Limb (tissue), 2 donors: ENCODE measurements around the gene PTPN13.
"Not testable (repeated sequence)": the region's sequence is repeated elsewhere in the genome, so short reads cannot be mapped to it uniquely, and the experiment has no call there.

Experiments used
- DNase-seq, 2 donors: peaks; one replicate each; pipeline ENCODE4 v3.0.0-alpha.2; 2016; ENCODE audit errors: extremely low spot score in 2 of 2

PTPN13 gene

DNA sequence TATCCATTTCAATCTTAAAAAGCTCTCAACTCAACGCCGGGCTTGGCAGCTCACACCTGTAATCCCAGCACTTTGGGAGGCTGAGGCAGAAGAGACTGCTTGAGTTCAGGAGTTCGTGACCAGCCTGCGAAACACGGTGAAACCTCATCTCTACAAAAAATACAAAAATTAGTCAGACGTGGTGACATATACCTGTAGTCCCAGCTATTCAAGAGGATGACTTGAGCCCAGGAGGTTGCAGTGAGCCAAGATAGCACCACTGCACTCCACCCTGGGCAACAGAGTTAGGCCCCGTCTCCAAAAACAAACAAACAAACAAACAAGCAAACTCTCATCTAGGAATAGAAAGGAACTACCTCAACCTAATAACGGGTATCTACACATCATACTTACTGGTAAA lies 50.8 kb downstream of the PTPN13 start:
- DNase-seq: no peak

DNA sequence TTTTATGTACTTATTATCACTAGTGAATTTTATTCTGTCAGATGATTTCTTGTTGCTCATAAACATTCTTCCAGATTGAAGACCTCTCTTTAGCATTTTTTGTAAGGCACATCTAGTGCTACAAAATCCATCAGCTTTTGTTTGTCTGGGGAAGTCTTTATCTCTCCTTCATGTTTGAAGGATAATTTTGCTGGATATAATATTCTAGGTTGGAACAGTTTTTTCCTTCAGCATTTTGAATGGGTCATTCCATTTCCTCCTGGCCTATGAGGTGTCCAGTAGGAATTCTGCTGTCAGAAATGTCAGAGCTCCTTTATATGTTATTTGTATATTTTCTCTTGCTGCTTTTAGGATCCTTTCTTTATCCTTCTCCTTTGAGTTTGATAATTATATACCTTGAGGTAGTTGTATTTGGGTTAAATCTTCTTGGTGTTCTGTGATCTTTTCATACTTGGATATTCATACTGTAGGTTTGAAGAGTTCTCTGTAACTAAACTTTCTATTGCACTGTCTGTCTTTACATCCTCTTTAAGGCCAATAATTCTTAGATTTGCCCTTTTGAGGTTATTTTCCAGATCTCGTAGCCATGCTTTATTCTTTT lies 58.3 kb downstream of the PTPN13 start:
- DNase-seq: no peak

GRCh38 chr4:86653237-86653865 lies 59.2 kb downstream of the PTPN13 start:
- no peak for DNase-seq

DNA sequence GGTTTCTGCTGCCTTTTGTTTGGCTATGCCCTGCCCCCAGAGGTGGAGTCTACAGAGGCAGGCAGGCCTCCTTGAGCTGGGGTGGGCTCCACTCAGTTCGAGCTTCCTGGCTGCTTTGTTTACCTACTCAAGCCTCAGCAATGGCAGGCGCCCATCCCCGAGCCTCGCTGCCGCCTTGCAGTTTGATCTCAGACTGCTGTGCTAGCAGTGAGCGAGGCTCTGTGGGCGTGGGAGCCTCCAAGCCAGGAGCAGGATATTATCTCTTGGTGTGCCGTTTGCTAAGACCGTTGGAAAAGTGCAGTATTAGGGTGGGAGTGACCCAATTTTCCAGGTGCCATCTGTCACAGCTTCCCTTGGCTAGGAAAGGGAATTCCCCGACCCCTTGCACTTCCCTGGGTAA lies 62.7 kb downstream of the PTPN13 start:
- not testable (repeated sequence) for DNase-seq

DNA sequence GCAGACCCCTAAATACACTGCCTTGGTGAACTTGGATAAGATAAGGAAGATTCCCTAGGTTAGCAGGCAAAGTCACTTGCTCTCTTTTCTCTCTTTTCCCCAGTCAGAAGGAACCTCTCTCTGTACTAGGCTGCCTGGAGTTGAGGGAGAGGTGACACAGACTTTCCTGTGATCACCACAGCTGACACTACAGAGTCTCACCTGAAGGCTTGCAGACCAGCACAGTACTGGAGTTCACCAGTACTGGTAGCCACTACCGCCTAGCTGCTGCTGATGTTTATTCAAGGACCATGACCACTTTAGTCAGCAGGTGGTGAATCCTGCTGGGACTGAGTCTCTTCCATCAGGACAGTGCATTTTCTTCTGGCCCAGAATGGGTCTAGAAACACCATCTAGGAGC lies 63.3 kb downstream of the PTPN13 start:
- no peak for DNase-seq

GRCh38 chr4:86657910-86658309 lies 63.8 kb downstream of the PTPN13 start:
- DNase-seq: no peak

DNA sequence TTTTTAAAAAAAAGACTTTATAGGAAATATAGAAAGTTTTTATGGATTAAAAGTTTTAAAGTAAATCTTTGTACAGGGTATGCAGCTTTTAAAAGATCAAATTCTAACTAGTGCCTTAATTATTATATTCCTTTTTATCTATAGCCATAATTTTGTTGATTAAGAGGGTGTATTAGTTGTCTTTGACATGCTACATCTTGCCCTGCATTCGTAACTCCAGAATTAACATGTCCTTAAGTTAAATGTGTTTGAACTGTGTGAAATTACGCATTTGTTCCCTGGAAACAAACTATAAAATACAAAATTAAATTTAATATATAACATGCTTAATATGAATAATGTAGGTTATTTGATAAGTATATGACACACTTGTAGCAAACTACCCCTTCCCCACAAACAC lies 66.3 kb downstream of the PTPN13 start:
- no peak for DNase-seq

DNA sequence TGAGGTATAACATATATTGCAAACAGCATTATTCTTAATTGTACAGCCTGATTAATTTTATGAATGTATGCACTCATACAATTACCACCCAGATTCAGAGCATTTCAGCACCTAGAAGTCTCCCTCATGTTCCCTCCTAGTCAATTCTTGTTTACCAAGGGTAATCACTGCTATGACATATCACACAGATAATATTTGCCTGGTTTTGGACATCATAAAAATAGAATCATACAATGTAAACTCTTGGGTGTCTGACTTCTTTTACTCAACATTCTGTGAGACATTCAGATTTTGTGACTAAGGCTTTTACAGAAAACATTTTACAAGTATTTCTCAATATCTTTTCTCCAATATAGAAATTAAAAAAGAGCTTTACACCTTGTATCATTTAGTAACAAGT lies 66.9 kb downstream of the PTPN13 start:
- DNase-seq: no peak

DNA sequence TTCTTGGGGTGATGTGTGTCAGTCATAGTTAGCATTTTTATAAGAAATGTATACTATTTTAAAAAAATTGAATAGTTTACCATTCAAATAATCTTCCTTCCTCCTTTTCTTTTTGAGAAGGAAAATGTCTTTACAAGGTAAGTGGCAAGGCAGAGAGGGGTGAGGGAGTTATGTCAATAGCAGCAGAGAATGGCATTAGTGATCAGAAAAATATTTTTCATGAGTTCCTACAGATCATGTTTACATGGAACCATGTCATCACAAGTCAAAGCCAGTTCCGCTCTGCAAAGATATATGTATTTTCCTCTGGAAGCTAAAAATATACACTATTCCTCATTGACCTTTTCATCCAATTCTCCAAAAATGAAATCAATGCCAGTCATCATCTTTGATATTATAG lies 67.3 kb downstream of the PTPN13 start:
- no peak for DNase-seq

- no peak for DNase-seq
These were observed 70.8 kb downstream of the PTPN13 start for GRCh38 chr4:86664959-86665358.

GRCh38 chr4:86670298-86670697 lies 76.2 kb downstream of the PTPN13 start:
- DNase-seq: no peak

- DNase-seq: no peak
These were observed 76.6 kb downstream of the PTPN13 start for GRCh38 chr4:86670756-86671155.

DNA sequence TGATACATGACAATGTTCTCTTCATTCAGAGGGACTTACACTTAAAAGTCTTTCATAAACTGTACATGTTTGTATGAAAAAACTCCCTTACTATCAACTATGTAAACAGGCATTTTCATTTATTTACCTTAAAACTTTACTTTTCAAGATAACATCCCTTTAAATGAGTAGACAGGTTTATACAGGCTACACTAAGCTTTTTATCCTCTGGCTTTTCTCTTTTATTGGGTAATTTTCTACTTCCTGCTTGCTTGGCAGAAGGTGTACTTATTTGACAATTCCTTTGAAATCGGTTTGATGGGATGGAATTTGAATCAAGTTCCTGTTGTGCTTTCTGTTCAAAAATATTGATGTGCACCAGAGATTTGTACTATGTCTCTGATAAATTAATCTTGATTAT lies 81.4 kb downstream of the PTPN13 start:
- no peak for DNase-seq

DNA sequence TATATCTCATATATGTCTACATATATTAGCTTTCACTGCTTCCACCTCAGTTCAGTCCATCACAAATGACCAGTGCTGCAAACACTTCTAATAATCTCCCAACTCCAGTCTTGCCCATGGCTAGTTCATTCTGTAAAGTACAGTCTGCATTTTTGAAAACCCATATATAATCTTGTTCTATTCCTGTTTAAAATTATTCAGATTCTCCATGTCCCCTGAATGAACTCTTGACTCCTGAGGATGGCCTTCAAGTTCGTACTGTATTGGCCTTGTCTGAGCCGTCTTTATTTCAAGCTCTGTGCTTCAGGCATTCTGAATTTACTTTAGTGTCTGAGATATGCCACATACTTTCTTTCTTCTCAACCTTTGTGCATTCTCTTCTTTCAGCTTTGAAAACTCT lies 84.7 kb downstream of the PTPN13 start:
- DNase-seq: no peak

DNA sequence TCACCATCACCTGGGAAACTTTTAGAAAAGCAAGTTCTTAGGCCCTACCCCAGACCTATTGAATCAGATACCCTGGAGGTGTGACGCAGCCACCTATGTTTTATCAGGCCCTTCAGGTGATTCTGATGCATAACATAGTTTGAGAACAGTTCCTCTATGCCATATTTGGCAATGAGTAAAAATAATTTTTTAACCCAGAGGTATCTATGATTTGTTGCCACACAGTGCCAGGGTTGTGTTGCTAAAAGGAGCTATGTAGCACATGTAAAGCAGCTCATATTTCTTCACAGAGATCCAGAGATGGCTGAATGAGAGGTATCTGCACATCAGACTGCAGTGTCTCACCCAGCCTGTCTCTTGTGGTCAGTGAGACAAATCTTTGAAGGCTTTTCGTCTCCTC lies 85.3 kb downstream of the PTPN13 start:
- DNase-seq: no peak

GRCh38 chr4:86683167-86683566 lies 89.1 kb downstream of the PTPN13 start:
- no peak for DNase-seq

- DNase-seq: no peak
These were observed 89.9 kb downstream of the PTPN13 start for GRCh38 chr4:86683983-86684382.

DNA sequence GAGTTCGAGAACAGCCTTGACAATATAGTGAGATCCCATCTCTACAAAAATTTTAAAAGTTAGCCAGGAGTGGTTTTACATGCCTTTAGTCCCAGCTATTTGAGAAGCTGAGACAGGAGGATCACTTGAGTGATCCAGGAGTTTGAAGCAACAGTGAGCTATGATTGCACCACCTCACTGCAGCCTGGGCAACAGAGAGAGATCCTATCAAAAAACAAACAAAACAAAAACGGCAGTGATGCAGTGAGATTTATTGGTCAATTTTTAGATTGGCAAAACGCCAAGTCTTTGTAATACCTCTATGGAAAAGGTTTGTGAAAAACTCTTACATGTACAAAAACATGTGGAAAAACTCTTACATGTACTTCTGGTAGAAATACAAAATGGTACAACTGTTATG lies 91.3 kb downstream of the PTPN13 start:
- no peak for DNase-seq

DNA sequence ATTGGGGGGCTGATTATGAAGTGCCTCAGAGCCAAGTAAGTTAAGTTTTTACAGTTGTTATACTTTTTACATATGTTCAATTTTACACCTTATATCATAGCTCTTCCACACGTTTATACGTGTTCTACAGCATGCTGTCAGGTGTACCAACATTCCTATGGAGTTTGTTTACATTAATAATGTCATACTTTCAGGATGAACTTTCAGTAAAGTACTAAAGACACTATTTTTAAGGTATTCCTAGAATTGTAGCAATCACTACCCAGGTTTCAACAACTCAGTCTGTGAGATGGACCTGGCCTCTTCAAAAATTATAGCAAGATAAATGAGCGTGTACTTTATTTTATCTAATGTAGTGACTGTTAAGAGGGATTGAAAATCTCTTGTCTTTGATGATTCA lies 92.6 kb downstream of the PTPN13 start:
- DNase-seq: no peak

DNA sequence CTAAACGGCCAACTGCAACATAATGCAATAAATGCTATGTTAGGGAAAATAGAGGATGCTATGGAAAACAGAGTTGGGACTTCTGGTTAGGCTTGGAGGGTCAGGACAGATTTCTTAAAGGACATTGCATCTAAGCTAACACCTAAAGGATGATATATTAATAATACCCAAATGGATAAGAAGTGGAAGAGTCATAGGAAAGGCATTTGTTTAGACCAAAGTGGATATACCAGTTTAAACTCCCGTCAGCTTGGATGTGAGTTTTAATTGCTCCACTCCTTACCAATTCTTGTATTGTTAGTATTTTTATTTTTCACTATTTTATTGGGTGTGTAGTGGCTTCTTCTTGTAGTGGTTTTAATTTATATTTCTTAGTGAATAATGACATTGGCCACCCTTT lies 93.9 kb downstream of the PTPN13 start:
- DNase-seq: no peak

DNA sequence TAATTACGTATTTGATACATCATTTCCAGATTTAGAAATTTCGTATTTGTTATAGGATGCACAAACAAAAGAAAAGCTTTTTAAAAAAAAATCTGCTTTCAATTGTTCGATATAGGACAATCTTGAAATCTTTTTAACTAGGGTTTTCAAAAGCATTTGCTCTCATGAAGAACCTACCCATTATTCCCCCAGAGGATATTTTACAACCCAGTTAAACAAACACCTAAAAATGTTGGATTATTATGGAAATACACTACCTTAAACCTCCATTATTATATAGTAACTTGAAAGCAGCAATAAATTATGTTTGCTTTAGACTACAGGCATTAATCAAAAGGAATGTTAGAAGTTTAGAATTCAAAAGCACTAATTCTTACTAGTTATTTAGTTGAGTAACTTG lies 110.5 kb downstream of the PTPN13 start:
- DNase-seq: no peak

GRCh38 chr4:86706923-86707597 lies 112.9 kb downstream of the PTPN13 start:
- DNase-seq: no peak

GRCh38 chr4:86717651-86718050 lies 123.5 kb downstream of the PTPN13 start:
- no peak for DNase-seq
